ENCODE measurements around the gene MAP2.

Gene MAP2

DNA sequence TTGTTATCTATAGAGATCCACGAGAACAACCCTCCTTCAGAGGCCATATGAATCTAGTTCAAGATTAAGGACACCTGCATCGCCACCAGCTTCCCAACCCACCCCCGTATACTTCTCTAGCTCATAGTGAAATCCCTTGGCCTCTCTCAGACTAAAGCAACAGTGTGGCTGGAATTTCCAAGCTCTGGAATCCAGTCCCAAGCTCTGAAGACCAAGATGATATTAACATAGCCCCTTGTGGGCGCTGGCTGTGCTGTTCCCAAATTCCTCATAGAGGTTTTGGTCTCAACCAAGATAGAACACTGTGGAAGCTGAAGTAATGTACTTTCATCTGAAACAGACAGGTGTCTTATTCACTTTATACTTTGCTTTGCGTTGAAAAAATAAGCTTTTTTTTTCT lies 139.6 kb downstream of the MAP2 start:
- Histone ChIP-seq H3K36me3 (no peaks in the 10 kb centered on the region), H3K4me3 (ENCODE audit: low read depth, low read length) (no peak overlapping the region), H3K27ac (no peak overlapping the region), H3K9me3 (ENCODE audit: severe bottlenecking) (no peaks in the 10 kb centered on the region), H3K27me3 (ENCODE audit: insufficient read depth, low read depth, severe bottlenecking) (no peaks in the 10 kb centered on the region)
- TF ChIP-seq, protein P1, sequence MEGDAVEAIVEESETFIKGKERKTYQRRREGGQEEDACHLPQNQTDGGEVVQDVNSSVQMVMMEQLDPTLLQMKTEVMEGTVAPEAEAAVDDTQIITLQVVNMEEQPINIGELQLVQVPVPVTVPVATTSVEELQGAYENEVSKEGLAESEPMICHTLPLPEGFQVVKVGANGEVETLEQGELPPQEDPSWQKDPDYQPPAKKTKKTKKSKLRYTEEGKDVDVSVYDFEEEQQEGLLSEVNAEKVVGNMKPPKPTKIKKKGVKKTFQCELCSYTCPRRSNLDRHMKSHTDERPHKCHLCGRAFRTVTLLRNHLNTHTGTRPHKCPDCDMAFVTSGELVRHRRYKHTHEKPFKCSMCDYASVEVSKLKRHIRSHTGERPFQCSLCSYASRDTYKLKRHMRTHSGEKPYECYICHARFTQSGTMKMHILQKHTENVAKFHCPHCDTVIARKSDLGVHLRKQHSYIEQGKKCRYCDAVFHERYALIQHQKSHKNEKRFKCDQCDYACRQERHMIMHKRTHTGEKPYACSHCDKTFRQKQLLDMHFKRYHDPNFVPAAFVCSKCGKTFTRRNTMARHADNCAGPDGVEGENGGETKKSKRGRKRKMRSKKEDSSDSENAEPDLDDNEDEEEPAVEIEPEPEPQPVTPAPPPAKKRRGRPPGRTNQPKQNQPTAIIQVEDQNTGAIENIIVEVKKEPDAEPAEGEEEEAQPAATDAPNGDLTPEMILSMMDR (IDR thresholded peaks at IDR 0.05; ENCODE audit: low read depth, low read length), result no peak
- no peak for DNase-seq

DNA sequence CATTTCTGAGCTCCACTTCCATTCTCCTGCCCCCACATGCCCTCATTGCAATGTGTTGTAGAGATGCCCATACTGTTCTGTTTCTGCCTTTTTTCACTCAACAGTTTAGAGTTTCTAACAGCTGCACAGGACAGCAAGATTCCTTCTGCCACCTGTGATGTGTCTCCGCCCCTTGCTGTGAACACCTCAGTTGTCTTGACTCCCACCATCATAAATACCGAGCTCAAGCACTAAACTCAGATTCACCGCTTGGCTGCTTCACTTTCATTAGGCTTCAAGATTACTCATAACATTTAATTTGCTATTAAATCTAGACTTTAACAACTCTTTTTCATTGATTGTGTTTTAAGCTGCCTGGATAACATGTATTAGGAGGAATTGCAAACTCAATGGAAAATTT lies 141.0 kb downstream of the MAP2 start:
- Histone ChIP-seq H3K9me3 (ENCODE audit: severe bottlenecking) (no peaks in the 10 kb centered on the region), H3K27me3 (ENCODE audit: insufficient read depth, low read depth, severe bottlenecking) (no peaks in the 10 kb centered on the region), H3K4me3 (ENCODE audit: low read depth, low read length) (no peak overlapping the region), H3K27ac (no peak overlapping the region), H3K36me3 (no peaks in the 10 kb centered on the region)
- DNase-seq, result no peak
- TF ChIP-seq, protein P1 (IDR thresholded peaks at IDR 0.05; ENCODE audit: low read depth, low read length), result no peak

DNA sequence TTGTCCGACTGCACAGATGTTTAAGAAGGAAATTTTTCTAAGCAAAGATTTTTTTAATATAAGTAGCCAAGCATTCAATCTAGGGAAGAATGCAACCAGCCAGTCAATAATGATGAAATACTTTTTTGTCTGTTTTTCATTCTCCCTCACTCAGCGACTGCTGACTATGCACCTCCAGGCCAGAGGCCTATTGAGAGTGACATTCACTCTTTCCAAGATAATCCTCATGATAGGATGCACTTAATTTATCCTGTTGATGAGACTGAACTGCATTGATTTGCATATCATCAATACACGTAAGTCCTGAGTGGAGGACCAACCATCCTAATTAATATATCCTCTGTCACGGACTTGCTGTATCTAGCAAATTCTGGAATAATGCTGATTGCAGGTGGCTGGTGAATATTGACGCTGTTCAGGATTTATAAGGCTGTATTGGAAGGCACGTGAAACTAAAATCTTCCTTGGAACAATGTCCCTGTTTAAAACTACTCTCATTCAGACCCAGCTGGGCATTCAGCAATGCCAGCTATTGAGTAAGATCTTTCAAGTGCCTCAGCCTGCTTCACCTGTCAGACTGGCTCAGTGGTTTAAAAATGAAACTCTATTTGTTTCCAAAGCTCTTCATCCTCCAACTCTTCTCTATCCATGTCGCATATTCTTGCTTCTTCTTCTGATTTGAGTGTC lies 142.2 kb downstream of the MAP2 start:
- TF ChIP-seq, protein P1 (IDR thresholded peaks at IDR 0.05; ENCODE audit: low read depth, low read length), result no peak
- H3K36me3 ChIP-seq, result no peaks in the 10 kb centered on the region

DNA sequence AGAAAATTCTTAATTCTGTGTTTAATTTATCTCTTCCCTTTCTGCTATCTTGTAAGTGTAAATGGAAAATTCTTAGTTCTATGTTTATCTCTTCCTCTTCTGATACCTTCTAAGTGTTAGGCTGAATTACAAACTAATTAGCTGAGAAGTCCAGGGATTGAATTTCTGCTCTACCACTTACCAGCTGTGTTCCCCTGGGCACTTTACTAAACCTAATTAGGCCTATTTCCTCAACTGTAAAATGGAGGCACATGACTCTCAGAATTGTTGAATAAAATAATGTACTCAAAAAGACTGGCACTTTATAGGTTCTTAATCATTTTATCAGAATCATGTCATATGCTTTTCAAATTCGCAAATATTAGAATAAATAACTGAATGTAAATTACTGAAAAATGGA lies 146.3 kb downstream of the MAP2 start:
- no peaks in the 10 kb centered on the region for H3K27me3 ChIP-seq (ENCODE audit: insufficient read depth, low read depth, severe bottlenecking)

More for the DNA sequence above, 142.2 kb downstream of the MAP2 start:
- Histone ChIP-seq H3K9me3 (ENCODE audit: severe bottlenecking) (no peaks in the 10 kb centered on the region), H3K27ac (no peak overlapping the region), H3K4me3 (ENCODE audit: low read depth, low read length) (no peak overlapping the region), H3K27me3 (ENCODE audit: insufficient read depth, low read depth, severe bottlenecking) (no peaks in the 10 kb centered on the region)
- DNase-seq, result no peak

DNA sequence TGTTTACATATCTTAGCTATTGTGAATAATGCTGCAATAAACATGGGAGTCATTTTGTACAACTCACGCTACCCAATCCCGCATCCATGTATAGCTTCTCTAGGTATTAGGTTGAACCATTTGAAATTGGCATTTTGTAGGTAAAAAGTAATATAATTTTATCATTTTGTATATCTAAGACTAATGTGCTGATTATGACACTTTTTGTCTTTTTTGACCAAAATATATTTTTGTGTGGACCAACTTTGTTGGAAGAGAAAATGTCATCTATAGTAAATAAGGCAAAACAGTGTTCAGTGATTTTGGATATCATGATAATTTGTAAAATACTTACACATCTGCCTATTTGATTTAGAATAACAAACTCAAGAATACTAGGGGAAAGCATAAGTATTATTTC lies 150.7 kb downstream of the MAP2 start:
- H3K9me3 ChIP-seq (ENCODE audit: severe bottlenecking), result no peaks in the 10 kb centered on the region
- no peaks in the 10 kb centered on the region for H3K27me3 ChIP-seq (ENCODE audit: insufficient read depth, low read depth, severe bottlenecking)
- no peak overlapping the region for H3K4me3 ChIP-seq (ENCODE audit: low read depth, low read length)
- TF ChIP-seq, protein P1 (IDR thresholded peaks at IDR 0.05; ENCODE audit: low read depth, low read length), result no peak
- no peak overlapping the region for H3K27ac ChIP-seq
- no peak for DNase-seq
- no peaks in the 10 kb centered on the region for H3K36me3 ChIP-seq

More for the DNA sequence above, 146.3 kb downstream of the MAP2 start:
- no peaks in the 10 kb centered on the region for H3K36me3 ChIP-seq
- no peak overlapping the region for H3K4me3 ChIP-seq (ENCODE audit: low read depth, low read length)
- no peak overlapping the region for H3K27ac ChIP-seq
- no peaks in the 10 kb centered on the region for H3K9me3 ChIP-seq (ENCODE audit: severe bottlenecking)
- TF ChIP-seq, protein P1 (IDR thresholded peaks at IDR 0.05; ENCODE audit: low read depth, low read length), result no peak
- DNase-seq, result no peak
